DMS79 (cell line): ENCODE measurements around the gene TMEM239.
"Not testable (repeated sequence)": the region's sequence is repeated elsewhere in the genome, so short reads cannot be mapped to it uniquely, and the experiment has no call there.

Source experiments
- DNase-seq: peaks from one replicate; lab custom pipeline; 2025; lab: John Stamatoyannopoulos, UW

TMEM239 gene

GRCh38 chr20:2816030-2816582, at the start of gene TMEM239:
TMEM239 (plus strand) TSS chr20:2816364; CDS start chr20:2816555, 191 bp downstream.
- DNase-seq = no peak

- DNase-seq = peak; percentile 65
Measured at GRCh38 chr20:2767768-2768631, 48.2 kb upstream of the TMEM239 start.

DNA sequence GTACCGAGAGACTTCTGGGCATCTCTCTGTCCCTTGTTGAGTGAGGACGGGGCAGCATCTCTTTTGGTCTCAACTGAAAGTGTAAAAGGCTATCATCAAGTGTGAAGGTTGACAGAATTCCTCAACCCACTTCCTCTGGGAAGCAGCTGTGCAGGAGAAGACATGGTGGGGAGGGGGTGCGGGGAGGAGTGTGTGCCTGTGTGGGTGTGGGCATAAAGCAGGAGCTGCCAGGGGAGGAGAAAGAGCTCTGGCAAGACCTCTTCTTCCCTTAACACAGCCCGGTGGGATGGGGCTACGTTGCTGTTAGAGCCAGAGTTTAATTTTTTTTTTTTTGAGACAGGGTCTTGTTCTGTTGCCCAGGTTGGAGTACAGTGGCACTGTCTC, 47.5 kb upstream of the TMEM239 start:
- DNase-seq = no peak

GRCh38 chr20:2770091-2770490, 46.1 kb upstream of the TMEM239 start:
- not testable (repeated sequence) for DNase-seq

- DNase-seq = no peak
Measured at GRCh38 chr20:2771631-2772080, 44.5 kb upstream of the TMEM239 start.

DNA sequence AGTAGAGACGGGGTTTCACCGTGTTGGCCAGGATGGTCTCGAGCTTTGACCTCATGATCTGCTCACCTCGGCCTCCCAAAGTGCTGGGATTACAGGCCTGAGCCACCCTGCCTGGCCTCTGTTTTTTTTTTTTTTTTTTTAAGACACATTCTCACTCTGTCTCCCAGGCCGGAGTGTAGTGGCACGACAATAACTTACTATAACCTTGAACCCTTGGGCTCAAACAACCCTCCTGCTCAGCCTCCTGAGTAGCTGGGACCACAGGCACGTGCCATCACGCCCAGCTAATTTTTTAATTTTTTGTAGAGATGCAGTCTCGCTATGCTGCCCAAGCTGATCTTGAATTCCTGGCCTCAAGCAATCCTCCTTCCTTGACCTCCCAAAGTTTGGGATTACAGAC, 42.4 kb upstream of the TMEM239 start:
- no peak for DNase-seq

DNA sequence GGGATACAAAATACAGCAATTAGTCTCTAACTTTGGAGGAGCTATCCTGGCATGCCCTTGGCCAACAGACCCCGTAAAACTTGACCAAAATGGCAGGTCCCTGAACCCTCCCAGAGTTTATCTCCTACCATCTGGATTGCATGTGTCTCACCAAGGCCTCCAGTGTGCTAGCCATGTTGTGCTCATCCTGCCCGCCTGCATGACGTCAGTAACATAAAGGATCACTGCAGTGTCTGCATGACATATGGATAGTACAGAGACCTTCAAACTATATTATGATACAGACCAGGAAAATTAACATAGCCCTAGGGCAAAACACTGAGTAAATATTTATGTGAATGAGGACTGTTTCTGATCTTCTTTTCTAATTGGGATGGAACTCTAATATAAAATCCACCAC, 41.0 kb upstream of the TMEM239 start:
- no peak for DNase-seq

DNA sequence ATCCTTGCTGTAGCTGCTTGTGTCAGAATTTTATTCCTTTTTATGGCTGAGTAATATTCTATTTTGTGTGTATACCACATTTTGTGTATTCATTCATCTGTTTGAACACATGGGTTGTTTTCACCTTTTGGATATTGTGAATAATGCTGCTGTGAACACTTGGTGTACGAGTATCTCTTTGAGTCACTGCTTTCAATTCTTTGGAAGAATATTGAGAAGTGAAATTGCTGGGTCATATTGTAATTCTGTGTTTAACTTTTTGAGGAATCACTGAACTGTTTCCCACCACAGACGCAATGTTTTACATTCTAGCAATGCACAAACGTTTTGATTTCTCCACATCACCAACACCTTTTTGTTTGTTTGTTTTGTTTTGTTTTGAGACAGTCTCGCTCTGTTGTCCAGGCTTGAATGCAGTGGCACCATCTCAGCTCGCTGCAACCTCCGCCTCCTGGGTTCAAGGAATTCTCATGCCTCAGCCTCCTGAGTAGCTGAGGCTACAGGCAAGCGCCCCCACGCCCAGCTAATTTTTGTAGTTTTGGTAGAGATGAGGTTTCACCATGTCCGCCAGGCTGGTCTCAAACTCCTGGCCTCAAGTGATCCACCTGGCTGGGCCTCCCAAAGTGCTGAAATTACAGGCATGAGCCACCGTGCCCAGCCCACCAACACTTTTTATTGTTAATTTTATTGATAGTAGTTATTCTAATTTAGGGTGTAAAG, 37.4 kb upstream of the TMEM239 start:
- DNase-seq = no peak

DNA sequence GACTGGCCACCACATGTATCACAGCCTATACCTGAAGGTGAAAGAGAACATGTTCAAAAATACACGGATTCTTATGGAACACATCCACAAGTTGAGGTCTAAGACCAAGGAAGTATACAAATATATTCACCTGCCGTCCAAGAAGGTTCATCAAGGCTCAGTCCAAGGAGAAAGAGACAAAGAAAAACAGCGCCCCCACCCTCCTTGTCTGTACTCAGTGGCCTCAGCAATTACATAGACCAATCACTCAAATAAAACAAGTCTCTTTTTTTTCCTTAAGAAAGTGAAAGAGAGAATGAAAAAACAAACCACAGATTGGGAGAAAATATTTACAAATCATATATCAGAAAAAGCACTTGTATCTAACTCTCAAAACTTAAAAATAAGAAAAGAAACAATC, 35.2 kb upstream of the TMEM239 start:
- DNase-seq = no peak

DNA sequence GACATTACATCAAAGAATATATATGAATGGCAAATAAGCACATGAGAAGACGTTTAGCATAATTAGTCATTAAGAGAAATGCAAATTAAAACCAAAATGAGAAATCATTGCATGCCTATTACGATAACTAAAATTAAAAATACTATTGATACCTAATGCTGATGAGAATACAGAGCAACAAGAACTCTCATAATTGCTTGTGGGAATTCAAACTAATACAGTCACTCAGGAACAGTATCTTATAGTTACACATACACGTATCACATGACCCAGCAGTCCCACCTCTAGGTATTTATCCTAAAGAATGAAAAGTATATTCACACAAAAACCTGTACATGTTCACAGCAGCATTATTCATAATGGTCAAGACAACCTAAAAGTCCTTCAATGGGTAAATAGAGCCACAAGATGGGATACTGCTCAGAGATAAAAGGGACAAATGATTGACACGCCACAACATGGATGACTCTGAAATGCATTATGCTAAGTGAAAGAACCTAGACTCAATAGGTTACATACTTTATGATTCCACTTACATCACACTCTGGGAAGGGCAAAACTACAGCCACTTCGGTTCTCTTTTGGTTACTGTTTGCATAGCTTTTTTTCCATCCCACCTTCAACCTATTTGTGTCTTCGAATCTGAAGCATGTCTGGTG, 32.1 kb upstream of the TMEM239 start:
- no peak for DNase-seq

GRCh38 chr20:2793471-2793870, 22.7 kb upstream of the TMEM239 start:
- no peak for DNase-seq

DNA sequence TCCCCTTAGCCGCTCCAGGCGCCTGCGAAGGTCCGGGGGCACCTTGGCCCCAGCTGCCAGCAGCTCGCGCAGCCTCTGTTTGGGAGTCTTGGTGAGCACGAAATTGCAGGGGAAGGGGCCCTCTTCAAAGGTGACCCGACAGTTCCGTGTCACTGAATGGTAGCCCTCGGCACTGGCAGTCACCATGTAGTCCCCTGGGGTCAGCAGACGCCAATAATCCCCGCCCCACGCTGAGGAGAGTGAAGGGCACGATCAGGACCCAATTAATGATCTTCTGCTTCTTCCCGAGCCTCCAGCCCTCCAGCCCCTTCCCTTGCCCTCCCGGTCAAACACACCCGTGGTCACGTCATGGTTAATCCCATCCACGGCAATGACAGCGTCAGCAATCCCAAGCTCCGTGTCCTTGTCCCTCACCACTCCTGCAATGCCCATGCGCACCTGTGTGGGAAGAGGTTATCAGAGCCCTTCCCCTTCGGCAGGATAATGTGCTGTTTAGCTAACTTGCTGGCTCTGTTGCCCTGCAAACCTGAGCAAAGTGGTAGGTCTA, 21.9 kb upstream of the TMEM239 start:
- DNase-seq = no peak

DNA sequence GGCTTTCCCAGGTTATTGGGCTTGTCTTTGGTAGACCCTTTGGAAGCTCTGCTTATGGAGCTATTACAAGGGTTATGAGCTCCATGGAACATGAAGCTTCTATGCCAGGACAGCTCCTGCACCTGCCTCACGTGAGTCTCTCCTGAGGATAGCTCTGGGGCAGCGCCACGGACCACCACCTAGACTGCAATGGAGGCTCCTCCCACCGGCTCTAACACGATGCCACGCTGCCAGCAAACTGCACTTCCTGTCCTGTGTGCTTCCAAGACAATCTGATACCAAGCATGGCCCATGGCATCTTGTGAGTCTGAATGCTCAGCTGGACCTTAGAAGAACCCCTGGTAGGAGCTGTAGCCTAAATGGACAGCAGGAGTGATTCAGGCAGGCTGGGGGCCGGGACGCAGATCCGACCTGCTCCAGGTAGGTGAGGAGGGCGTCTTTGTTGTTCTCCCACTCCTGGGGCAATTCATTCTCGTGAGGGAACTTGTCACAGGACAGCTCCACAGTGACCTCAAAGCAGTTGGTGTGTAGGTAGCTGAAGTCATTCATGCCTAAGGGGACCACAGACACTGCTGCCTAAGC, 21.2 kb upstream of the TMEM239 start:
- DNase-seq = no peak

GRCh38 chr20:2795451-2795850, 20.7 kb upstream of the TMEM239 start:
- no peak for DNase-seq

- DNase-seq = no peak
Measured at GRCh38 chr20:2796011-2796660, 20.0 kb upstream of the TMEM239 start.

DNA sequence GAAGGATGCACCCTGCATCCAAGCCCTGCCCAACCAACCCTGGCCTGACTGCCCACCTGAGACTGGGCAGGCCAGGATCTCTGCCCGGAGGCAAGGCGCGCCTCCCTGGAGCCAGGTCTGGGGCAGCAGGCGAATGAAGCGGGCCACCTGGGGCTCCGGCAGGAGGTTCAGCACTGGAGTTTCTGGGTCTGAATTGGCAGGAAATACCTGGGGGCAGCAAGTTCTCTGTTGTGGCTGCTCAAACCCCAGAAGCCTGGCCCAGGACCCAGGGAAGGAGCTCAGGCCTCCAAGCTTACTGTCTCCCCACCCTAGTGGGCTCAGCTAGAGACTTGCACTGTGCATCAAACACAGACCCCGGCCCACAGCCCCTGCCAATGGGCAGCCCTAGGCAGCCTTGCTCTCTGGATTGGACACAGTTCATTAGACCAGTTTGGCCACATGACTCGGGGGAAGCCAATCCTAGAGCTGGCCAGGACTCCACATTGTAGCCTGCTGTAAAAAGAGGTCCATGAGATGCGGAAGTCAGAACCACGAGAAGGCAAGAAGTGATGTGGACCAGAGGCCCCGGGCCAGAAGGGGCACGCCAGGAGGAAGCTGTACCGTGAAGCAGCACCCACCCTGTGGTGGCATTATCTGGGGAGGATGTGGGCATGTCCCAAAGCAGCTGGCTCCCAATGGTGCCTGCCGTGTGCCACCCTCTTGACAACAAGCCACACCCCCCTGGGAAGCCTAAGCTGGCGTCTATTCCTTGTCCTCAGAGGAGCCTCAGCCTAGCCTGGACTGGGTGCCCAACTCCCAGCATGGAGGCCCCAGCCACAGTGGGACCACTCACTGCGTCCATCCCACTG, 18.8 kb upstream of the TMEM239 start:
- DNase-seq = no peak

GRCh38 chr20:2798095-2798805, 17.9 kb upstream of the TMEM239 start:
- no peak for DNase-seq

DNA sequence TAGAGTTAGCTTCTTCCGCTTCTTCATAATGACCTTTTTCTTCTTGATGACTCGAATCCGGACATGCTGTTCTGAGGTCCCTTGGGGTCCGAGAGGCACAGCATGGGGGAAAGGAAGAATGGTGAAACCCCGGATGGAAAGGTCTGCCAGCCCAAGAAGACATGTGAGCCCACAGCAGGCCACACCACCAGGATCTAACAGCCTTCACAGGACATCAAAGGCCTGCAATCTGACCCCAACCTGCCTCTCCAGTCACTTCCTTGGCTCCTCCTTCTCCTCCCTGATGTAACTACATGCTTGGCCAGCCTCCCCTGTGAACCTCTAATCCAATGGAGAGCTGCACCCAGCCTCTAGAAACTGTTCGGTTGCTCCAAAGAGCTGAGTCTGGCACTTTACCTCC, 17.4 kb upstream of the TMEM239 start:
- DNase-seq = peak; percentile 68

DNA sequence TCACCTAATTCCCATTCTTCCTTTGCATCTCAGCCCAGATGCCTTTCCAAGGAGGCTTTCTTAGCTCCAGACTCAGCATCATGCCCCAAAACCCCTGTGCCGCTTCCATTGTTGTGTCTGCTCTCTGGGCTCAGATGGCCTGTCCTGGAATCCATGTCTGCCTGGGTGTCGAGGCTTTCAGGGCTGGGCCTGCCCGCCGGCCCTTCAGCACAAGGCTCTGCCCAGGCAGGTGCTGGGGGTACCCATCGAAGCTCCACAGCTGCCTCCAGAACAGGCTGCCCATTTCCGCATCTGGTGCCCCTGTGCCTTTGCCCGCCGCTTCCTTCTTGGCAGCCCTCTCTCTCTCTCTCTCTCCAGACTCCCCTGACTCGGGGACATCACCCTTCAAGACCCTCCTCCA, 16.9 kb upstream of the TMEM239 start:
- DNase-seq = no peak
